Daoy (cell line): ENCODE results near the gene MFSD6. TPM values are rescaled to one million over a fixed set of nuclear protein-coding genes. Genes with fewer than 3 reads are reported as not detected.
"Not testable (repeated sequence)": the region's sequence is repeated elsewhere in the genome, so short reads cannot be mapped to it uniquely, and the experiment has no call there.

Experiments
- DNase-seq: peaks from one replicate; pipeline ENCODE4 v3.0.0-alpha.2; 2015; ENCODE audit warnings: low read depth
- total RNA-seq: library from RNA; depleted of rRNA; stranded (reverse); fragments of >200 nt; shearing (Covaris generic); gene quantifications from 2 replicates; pipeline ENCODE4 v1.2.3, GENCODE V29; 2014

Gene MFSD6
- total RNA-seq, 1 experiment from 2014 or later = 20.9 TPM

DNA sequence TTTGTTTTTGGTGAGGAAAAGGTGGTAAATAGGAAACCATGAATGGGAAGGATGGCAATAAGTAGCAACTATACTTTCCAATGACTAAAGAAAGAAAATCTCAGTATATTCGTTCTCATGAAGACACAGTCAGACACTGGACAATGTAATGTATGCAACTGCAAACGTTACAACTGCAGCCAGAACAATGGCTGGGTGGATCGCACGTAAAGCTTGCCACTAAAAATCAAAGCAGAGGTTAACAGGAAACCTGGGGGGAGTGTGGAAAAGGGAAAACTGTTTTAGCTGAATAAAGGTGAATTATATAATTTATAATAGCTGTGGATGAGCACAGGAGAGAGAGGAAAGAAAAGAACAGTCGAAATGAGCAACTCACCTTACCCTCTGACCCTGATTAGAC lies 93.1 kb downstream of the MFSD6 start:
- no peak for DNase-seq

DNA sequence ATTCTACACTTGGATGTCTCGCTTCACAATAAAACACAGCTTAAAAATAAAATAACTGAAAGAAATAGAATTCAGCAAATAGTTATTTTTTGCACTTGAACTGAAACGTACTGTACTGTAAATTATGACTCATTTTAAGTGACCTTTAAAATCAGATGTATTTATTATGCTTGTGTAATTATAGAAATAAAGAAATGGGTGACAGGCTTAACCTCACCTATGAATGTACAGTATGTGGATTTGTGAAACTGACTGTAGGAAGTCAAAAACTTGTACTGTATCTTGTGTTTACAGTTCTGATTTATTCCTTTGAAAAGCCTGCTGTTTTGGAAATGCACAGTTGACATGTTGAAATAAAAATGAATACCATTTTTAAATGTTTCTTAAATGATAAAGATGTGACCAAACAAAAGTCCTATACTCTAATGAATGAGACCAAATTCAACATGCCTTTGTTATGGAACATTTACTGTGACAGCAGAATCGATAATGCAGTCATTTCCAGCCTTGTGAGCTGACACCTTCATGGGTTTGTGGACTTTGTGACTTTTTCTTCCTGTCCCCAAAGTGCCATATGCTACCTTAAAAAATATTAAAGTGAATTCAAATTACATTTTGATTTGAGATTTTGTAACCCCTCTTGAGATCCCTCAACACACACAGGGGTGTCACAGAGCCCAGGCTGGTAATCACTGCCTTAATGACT lies 93.7 kb downstream of the MFSD6 start:
- no peak for DNase-seq

DNA sequence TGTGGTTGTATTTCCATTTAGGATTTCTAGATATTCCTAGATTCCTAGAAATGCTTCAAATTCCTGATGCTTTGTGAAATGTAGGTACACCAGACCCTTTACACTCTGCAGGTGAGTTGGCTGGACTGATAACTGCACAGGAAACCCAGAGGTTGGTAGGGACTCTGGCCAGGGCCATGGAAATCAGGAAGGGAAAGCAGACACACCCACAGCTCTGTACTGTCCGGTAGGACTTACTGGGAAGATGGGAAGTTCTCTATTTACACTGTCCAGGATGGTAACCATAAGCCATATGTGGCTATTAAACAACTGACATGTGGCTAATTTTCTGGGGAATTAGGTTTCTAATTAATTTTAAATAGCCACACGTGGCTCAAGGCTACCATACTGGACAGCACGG lies 94.9 kb downstream of the MFSD6 start:
- DNase-seq = no peak

DNA sequence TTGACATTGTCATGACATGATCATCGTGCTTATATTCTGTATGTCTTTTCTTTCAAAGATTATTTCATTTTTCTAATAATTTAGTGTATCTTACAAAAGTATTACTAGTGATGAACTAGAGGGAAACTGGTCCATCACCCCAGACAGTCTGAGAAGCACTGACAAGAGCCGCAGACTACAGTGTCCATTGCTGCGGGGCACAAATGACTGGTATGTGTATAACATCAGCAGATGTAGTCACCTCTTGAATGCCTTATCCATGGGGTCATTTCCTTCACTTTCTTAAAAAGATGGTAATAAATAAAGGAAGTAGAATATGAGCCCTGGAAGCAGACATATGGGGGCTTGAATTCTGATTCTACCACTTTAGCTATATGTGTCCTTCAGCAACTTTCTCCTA lies 96.8 kb downstream of the MFSD6 start:
- no peak for DNase-seq

DNA sequence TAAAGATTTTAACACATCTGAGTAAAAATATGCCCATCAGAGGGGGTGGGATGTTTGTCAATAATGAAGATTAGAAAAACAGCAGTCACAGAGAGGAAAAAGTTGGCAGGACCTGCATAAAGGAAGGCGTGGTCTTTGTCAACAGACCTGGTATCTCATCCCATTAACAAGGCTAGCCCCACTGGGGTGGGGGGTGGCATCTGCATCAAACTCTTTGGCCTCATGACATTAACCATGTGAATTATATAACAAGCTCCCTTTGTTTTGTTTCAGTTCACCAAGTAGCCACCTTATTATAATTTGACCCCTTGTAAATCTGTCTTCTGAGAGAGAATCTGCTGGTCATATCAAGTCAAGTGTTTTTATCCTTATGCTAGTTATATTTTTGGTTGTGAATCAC lies 97.5 kb downstream of the MFSD6 start:
- DNase-seq = no peak

DNA sequence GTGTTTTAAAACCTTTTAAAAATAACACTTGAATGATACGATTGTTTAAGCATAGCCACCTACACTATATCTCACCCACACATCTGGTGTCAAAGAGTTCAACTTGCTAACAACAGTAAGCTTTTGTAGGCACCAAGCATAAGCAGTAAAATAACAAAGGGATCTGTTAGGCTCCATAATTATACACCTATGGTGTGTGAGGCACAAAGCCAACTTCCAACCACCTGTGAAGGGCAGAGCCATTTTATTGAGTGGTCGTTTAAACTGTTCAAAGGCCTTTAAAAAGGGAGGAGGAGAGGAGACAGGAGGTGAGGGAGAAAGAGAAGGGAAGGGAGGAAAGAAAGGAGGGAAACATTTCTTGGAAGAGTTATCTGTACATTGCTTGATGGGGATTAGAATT lies 98.5 kb downstream of the MFSD6 start:
- DNase-seq = no peak

DNA sequence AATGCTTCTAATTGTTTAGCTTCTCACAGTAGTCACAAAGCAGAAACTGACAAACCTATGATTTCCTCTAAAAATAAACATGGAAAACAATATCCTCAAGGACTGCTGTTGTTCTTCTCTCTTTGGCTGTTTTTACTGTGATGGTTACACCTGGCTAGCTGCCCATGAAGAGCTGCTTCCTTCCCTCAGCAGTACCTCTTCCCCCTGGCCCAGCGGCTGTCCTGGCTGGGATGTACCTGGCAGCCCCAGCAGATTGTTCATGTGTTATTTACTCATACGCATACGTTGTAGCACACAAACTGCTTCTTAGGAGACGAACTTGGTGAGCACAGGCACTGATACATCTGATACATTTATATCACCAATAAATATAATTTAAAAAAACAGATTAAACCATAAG lies 99.0 kb downstream of the MFSD6 start:
- DNase-seq = no peak

DNA sequence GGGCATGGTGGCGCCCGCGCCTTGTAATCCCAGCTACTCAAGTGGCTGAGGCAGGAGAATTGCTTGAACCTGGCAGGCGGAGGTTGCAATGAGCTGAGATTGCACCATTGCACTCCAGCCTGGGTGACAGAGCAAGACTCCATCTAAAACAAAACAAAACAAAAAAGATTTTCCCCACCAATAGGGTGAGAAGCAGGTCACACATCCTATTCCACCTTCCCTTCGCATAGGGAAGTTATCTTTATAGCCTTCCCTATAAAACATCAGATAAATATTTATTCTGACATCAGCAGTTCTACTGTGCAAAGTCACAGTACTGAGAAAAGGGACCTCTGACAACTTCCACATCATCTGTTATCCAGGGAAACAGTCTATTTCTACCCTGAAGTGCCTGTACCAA lies 101.7 kb downstream of the MFSD6 start:
- DNase-seq = not testable (repeated sequence)

DNA sequence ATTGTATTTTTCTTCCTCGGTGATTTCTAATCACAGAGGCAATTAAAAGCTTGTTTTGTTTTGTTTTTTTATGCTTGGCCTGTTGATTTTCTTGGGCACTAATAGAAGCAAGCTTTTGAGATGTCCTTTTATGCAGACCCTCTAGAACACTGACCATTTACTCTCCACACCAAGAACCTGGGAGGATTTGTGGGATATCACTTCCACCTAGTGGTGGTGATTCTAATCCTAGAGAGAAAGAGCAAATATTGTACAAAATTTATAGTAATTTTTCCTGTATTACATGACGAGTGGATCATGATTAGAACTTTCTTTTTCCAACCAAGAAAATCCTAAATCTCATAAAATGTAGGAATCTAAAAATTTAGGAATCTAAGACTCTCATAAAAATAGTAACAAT lies 102.9 kb downstream of the MFSD6 start:
- DNase-seq = peak; percentile 16

DNA sequence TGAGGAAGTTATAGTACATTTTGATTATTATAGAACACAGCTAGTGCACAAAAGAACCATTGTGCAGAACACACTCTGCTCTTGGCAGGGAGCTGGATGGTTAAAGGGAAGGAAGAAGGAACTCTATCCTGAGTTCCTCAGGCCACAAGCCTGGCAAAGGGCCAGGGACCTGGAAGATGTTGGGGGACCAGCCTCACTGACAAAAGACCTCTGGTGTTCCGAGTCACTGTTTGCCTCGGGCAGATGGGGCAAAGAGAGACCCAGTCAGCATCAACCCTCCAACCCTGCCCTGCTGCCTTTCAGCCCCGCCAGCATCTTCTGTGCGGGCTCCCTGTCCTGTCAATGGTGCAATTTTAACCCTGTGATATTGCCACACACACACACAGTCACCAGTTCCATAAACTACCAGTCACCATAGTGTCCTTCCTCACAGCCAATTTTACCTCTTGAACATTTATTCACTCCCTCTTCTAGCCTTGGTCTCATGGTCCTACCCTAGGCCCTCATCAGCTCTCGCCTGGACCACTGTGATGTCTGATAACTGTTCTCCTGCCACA lies 104.5 kb downstream of the MFSD6 start:
- no peak for DNase-seq

DNA sequence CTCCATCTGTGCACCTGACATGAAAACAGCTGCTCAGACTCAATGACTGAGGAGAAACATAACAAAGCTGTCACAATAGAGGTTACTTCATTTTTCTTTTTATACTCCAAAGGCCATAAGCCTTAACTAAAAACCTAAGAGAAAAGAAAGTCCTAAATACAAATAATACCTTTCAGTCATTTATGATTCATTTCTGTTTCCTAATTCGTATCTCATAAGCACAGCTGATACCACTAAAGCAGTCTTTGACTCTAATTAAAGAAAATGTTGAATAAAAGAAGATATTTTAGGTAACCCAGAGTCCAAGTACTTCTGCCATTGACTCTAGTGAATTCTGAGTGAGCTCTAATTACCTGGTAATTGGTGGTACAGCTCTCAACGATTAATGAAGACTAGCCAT lies 105.7 kb downstream of the MFSD6 start:
- DNase-seq = no peak

DNA sequence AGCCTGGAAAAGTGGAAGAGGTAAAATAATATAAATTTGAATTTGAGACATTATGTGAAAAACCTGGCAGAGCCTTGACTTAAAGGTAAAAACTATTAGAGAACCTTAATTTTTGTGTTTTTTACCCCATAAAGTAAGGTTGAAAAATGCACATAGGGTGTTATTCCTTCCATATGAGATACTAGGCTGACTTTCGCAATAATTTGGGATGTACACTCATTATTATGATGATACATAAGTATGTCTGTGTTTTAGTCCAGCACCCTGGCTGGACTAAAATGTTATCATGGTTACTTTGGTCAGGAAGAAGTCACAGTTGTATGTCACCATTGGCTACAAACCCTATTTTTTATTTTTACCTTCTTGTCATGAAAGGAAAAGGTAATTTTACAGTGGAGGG lies 106.5 kb downstream of the MFSD6 start:
- DNase-seq = no peak

DNA sequence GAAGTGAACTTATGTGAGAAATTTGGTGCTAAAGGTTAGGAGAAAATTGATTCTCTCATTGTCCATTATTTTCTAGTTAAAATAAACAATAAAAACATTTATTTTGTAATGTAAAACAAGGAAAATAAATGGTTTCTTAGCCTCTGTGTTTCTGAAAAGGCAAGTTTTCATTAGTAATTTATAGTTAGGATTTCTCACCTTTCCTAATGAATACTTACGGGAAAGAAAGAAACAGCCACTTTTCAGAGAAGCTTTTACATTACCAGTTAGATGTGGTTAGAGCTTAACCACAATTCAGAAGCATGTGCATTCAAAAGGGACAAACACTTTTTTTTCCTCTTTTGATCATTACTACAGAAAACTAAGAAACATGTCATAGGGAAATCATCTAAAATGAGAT lies 107.5 kb downstream of the MFSD6 start:
- no peak for DNase-seq

DNA sequence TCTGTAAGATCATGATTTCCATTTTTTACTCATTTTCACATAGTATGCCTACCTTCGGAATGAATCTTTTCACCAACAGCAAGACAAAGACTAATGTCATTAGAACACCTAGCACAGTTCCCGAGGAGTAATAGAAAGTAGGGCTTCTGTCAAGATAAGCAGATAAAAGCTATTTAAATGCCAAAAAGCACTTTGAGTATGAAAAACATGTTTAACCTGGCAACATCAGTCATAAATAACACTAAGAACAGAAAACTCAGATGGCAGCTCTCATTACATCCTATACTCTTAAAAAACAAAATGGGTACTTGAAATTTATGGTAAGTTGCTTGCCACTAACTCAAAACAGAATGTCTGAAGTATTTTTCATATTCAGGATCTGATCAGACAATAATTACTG lies 109.3 kb downstream of the MFSD6 start:
- DNase-seq = no peak

DNA sequence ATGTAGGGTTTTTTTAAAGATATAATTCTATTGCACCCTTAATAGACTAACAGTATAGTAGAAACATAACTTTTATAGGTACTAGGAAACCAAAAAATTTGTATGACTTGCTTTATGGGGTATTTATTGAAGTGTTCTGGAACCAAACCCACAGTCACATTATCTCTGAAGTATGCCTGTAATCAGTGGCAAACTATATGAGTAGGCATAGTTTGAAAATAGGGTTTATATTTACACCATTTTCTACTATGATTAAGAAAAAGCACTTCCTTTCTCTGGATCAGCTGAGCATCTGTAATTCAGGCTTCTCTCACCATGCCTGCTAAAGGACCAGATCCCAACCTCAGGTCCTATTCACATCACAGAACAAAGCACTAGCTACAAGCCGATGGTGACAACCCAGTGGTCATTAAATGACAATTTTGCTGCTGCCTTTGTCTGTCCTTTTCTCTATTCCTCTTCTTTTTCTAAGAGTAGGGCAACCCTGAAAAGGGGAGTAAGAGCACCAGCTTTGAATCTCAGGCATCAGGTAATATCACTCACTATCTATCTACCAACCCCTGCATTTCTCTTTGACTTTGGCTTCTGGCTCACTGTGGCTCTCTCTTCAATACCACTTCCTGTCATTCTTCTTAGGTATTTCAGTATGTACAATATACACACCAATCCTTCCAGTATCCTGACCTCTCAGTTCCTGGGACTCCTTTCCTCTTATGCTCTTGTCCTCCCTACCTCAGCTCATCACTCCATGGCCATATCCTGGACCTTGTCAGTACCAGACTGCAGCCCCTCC lies 112.0 kb downstream of the MFSD6 start:
- DNase-seq = no peak

DNA sequence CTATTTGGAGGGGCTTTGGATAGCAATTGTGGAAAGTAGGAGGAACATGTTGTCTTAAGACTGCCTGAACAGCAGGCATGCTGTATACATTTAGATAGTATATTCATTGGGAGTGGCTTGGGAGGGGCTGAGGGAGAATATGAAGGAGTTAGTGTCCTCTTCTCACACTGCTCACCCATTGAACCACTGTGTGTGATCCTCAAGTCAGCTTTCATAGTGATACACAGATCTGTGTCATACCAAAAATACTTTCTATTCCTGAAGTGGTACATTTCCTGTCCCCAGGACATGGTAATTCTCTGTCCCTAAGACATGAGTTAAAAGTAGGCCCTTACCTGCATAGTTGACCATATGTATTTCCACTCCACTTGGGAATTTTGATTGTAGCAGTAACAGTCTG lies 116.8 kb downstream of the MFSD6 start:
- DNase-seq = no peak

DNA sequence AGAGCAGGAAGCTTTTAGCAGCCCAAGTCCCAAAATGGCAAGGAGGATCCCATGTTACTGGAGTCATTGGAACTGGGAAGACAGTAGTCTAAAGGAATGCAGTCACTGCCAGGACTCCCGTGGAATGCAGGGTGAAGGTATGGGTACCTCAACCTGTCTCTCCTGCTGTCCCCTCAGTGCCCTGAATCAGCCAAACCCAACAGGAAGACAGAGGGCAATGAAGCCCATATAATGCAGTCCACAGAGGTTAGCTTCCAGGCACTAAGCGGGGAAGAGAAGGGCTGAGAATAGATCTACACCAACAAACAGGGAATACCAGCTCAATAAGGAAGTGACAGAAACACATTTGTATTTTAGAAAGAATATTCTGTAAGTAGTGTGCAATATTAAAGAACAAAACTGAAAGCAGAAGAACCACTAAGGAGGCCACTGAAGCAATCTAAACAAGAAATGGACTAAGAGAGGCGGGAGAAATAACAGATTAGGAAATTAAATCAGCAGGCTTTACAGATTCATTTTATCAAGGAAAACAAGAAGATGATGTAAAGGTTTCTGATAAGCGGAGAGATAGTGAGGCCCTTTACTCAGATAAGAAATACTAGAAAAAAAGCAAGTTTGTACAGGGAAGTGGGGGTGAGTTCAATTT lies 118.1 kb downstream of the MFSD6 start:
- DNase-seq = no peak

DNA sequence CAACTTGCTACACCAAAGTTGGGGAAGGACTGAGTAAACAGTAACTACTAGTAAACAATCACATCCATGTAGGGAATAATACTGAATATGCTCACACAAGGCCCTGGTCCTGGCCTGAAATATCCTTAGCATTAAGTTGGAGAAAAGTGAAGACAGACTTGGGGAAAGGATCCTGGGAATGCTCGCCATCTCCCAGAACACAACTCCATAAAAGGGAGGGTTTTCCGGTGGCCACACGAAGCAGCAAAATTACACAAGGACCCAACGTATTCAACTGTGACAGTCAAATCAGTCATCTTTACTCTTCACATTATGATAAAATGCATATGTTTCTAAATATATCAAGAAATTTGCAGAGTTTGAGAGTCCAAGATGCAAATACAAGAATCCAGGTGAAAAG lies 119.1 kb downstream of the MFSD6 start:
- DNase-seq = no peak

DNA sequence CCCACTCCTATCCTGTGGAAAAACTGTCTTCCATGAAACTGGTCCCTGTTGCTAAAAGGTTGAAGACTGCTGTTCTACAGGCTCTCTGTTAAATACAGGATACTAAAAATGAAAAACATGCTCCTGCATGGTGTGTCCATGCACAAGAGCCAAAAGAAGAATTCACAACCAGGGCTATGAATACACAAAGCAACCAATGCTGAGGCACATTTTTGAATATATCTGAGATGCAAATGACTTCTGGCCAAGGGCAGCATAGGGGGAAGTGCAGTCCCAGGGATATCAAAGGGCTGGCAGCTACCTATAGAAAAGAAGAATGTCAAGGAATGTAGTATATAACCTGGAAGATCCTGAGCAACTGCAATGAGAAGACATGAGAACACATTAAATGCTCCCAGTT lies 119.8 kb downstream of the MFSD6 start:
- DNase-seq = no peak

DNA sequence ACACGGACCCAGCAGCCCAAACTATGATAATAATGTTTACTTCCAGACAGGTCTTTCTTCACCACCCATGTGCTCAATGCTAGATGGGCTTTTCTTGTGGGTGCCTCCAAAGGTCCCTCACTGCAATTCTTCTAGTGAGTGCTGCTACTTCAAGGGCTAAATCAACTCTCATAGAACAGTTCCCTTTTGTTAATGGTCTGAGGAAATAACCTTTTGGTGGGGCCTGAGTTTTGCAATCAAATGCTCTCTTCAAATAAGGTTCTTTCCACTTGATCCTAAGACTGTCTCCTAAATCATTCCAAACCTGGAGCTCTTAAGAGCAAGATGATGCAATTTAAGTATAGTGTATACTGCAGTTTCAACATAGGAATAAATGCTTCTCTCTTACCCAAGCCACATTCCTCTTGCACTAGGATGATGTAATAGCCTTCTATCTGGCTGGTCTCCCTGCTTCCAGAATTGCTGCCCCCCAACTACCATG lies 120.4 kb downstream of the MFSD6 start:
- no peak for DNase-seq

DNA sequence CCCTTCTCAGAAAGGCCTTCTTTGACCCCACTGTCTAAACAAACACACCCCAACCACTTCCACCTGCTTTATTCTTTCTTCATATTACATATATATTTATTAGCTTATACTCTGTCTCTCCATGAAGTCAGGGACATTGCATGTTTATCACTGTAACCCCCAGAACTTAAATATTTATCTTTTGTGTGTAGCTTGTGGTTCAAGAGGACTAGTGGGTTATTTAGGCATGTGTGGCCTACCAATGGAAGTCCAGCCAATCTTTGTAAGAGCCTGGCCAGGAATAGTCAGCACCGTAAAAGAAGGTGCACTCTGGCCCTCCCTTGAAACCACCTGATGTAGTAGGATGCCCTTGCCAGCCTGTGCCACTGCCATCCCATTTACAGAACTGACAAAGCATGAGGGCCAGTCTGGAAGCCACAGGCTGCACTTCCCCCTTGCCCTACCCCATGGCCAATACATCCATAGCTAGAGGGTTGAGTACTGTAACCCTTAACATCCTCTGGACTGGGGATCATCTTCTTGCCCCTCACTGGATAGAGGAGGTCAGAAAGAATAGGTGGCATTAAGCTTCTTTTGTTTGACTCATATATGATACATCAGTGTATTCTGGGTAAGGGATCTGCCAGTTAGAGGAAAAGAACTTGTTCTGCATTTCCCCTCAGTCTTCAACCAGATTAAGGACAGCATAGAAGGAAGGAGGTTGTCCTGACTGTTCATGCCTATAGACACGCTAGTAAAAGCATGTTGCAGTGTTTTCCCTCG lies 121.5 kb downstream of the MFSD6 start:
- DNase-seq = no peak
